Measurements from ENCODE around the gene GP1BB.
"Not testable (repeated sequence)": the region's sequence is repeated elsewhere in the genome, so short reads cannot be mapped to it uniquely, and the experiment has no call there.

GP1BB gene

GRCh38 chr22:19720150-19720827, 3.0 kb upstream of the GP1BB start:
- H3K9me3 ChIP-seq (ENCODE audit: control insufficient read depth, low read length): no peaks in the 10 kb centered on the region
- H3K36me3 ChIP-seq (ENCODE audit: control insufficient read depth, insufficient read depth, low read length): no peaks in the 10 kb centered on the region
- H3K27ac ChIP-seq (ENCODE audit: insufficient read depth, low read depth, low read length, poor library complexity, severe bottlenecking): no peak overlapping the region
- 86 to 88% methylated on average over 26 of the region's 26 CpGs for WGBS, 2 experiments
- peaks cover 98% of the 10 kb centered on the region for H3K27me3 ChIP-seq (ENCODE audit: control insufficient read depth, insufficient read depth, low read length, poor library complexity, severe bottlenecking)
- H3K4me3 ChIP-seq (ENCODE audit: insufficient read depth, low read depth, low read length): no peak overlapping the region
- H3K4me1 ChIP-seq (ENCODE audit: control insufficient read depth, insufficient read depth, low read length): peaks cover 20% of the 10 kb centered on the region

- Histone ChIP-seq H3K9me3 (ENCODE audit: control insufficient read depth, low read length) (no peaks in the 10 kb centered on the region), H3K27me3 (ENCODE audit: control insufficient read depth, insufficient read depth, low read length, poor library complexity, severe bottlenecking) (peaks cover 98% of the 10 kb centered on the region), H3K27ac (ENCODE audit: insufficient read depth, low read depth, low read length, poor library complexity, severe bottlenecking) (no peak overlapping the region), H3K36me3 (ENCODE audit: control insufficient read depth, insufficient read depth, low read length) (no peaks in the 10 kb centered on the region), H3K4me3 (ENCODE audit: insufficient read depth, low read depth, low read length) (no peak overlapping the region), H3K4me1 (ENCODE audit: control insufficient read depth, insufficient read depth, low read length) (peaks cover 20% of the 10 kb centered on the region)
- 84 to 93% methylated on average over 2 of the region's 2 CpGs for WGBS, 2 experiments
These were observed 2.4 kb upstream of the GP1BB start for GRCh38 chr22:19720999-19721329.

- no peaks in the 10 kb centered on the region for H3K36me3 ChIP-seq (ENCODE audit: control insufficient read depth, insufficient read depth, low read length)
- H3K4me3 ChIP-seq (ENCODE audit: insufficient read depth, low read depth, low read length): peak overlapping the region; percentile 13
- H3K27me3 ChIP-seq (ENCODE audit: control insufficient read depth, insufficient read depth, low read length, poor library complexity, severe bottlenecking): peaks cover 98% of the 10 kb centered on the region
- H3K9me3 ChIP-seq (ENCODE audit: control insufficient read depth, low read length): no peaks in the 10 kb centered on the region
- no peak overlapping the region for H3K27ac ChIP-seq (ENCODE audit: insufficient read depth, low read depth, low read length, poor library complexity, severe bottlenecking)
- H3K4me1 ChIP-seq (ENCODE audit: control insufficient read depth, insufficient read depth, low read length): peaks cover 20% of the 10 kb centered on the region
- whole genome bisulfite sequencing, 2 experiments: 9 to 10% methylated on average over 44 of the region's 44 CpGs
These were observed 1.8 kb upstream of the GP1BB start for GRCh38 chr22:19721330-19722177.

GRCh38 chr22:19722178-19722981, 959 bp upstream of the GP1BB start:
- H3K4me3 ChIP-seq (ENCODE audit: insufficient read depth, low read depth, low read length): no peak overlapping the region
- peaks cover 100% of the 10 kb centered on the region for H3K27me3 ChIP-seq (ENCODE audit: control insufficient read depth, insufficient read depth, low read length, poor library complexity, severe bottlenecking)
- no peaks in the 10 kb centered on the region for H3K9me3 ChIP-seq (ENCODE audit: control insufficient read depth, low read length)
- H3K4me1 ChIP-seq (ENCODE audit: control insufficient read depth, insufficient read depth, low read length): peaks cover 20% of the 10 kb centered on the region
- 2% methylated on average over 60 of the region's 60 CpGs for whole genome bisulfite sequencing, 2 experiments
- no peaks in the 10 kb centered on the region for H3K36me3 ChIP-seq (ENCODE audit: control insufficient read depth, insufficient read depth, low read length)
- H3K27ac ChIP-seq (ENCODE audit: insufficient read depth, low read depth, low read length, poor library complexity, severe bottlenecking): no peak overlapping the region

- no peaks in the 10 kb centered on the region for H3K36me3 ChIP-seq (ENCODE audit: control insufficient read depth, insufficient read depth, low read length)
- peak overlapping the region; percentile 25 for H3K4me3 ChIP-seq (ENCODE audit: insufficient read depth, low read depth, low read length)
- peaks cover 100% of the 10 kb centered on the region for H3K27me3 ChIP-seq (ENCODE audit: control insufficient read depth, insufficient read depth, low read length, poor library complexity, severe bottlenecking)
- no peak overlapping the region for H3K27ac ChIP-seq (ENCODE audit: insufficient read depth, low read depth, low read length, poor library complexity, severe bottlenecking)
- H3K4me1 ChIP-seq (ENCODE audit: control insufficient read depth, insufficient read depth, low read length): peaks cover 20% of the 10 kb centered on the region
- no peaks in the 10 kb centered on the region for H3K9me3 ChIP-seq (ENCODE audit: control insufficient read depth, low read length)
- WGBS, 2 experiments: 3 to 4% methylated on average over 15 of the region's 15 CpGs
These were observed 432 bp upstream of the GP1BB start for GRCh38 chr22:19722982-19723231.

- 3% methylated on average over 89 of the region's 89 CpGs for WGBS, 2 experiments
- H3K4me3 ChIP-seq (ENCODE audit: insufficient read depth, low read depth, low read length): peak overlapping the region; percentile 25
- no peaks in the 10 kb centered on the region for H3K9me3 ChIP-seq (ENCODE audit: control insufficient read depth, low read length)
- no peak overlapping the region for H3K27ac ChIP-seq (ENCODE audit: insufficient read depth, low read depth, low read length, poor library complexity, severe bottlenecking)
- no peaks in the 10 kb centered on the region for H3K36me3 ChIP-seq (ENCODE audit: control insufficient read depth, insufficient read depth, low read length)
- peaks cover 100% of the 10 kb centered on the region for H3K27me3 ChIP-seq (ENCODE audit: control insufficient read depth, insufficient read depth, low read length, poor library complexity, severe bottlenecking)
- H3K4me1 ChIP-seq (ENCODE audit: control insufficient read depth, insufficient read depth, low read length): peaks cover 20% of the 10 kb centered on the region
These were observed 866 bp downstream of the GP1BB start for GRCh38 chr22:19723983-19724827.

GRCh38 chr22:19724927-19725661, 1.8 kb downstream of the GP1BB start:
- H3K9me3 ChIP-seq (ENCODE audit: control insufficient read depth, low read length): no peaks in the 10 kb centered on the region
- H3K27me3 ChIP-seq (ENCODE audit: control insufficient read depth, insufficient read depth, low read length, poor library complexity, severe bottlenecking): peaks cover 100% of the 10 kb centered on the region
- H3K4me3 ChIP-seq (ENCODE audit: insufficient read depth, low read depth, low read length): no peak overlapping the region
- H3K4me1 ChIP-seq (ENCODE audit: control insufficient read depth, insufficient read depth, low read length): peaks cover 20% of the 10 kb centered on the region
- H3K36me3 ChIP-seq (ENCODE audit: control insufficient read depth, insufficient read depth, low read length): no peaks in the 10 kb centered on the region
- WGBS, 2 experiments: 74 to 75% methylated on average over 45 of the region's 45 CpGs
- H3K27ac ChIP-seq (ENCODE audit: insufficient read depth, low read depth, low read length, poor library complexity, severe bottlenecking): no peak overlapping the region

GRCh38 chr22:19726064-19726788, 2.9 kb downstream of the GP1BB start:
- not testable (repeated sequence) for H3K9me3 ChIP-seq (ENCODE audit: control insufficient read depth, low read length); H3K27ac ChIP-seq (ENCODE audit: insufficient read depth, low read depth, low read length, poor library complexity, severe bottlenecking); H3K4me3 ChIP-seq (ENCODE audit: insufficient read depth, low read depth, low read length); H3K36me3 ChIP-seq (ENCODE audit: control insufficient read depth, insufficient read depth, low read length)
- peaks cover 25% of the 10 kb centered on the region for H3K4me1 ChIP-seq (ENCODE audit: control insufficient read depth, insufficient read depth, low read length)
- WGBS, 2 experiments: 69 to 71% methylated on average over 96 of the region's 96 CpGs
- peaks cover 97% of the 10 kb centered on the region for H3K27me3 ChIP-seq (ENCODE audit: control insufficient read depth, insufficient read depth, low read length, poor library complexity, severe bottlenecking)
